Endothelial cell of umbilical vein (primary cell): ENCODE measurements around the gene SCNN1B. TPM values are rescaled to one million over a fixed set of nuclear protein-coding genes. Genes with fewer than 3 reads are reported as not detected.

Experiments
- BruUV-seq: library from RNA; stranded (reverse); fragments of 400-500 nt; replicated peaks from 2 replicates; lab custom pipeline; 2021; lab: Mats Ljungman, UMichigan
- CTCF ChIA-PET: fragments of 300-600, 350-600 bp; sonication (Branson Sonifier 250); formaldehyde crosslinking; loops from one replicate; lab custom pipeline; 2021; ENCODE audit warnings: antibody characterized with exemption, inconsistent platforms; lab: Charles Lee
- POLR2A ChIA-PET: fragments of 300-600, 350-600 bp; sonication (Branson Sonifier 250); formaldehyde crosslinking; loops from one replicate; lab custom pipeline; 2021; ENCODE audit warnings: antibody characterized with exemption, inconsistent platforms; lab: Charles Lee
- DNase-seq: peaks from one replicate; pipeline ENCODE4 v3.0.0-alpha.2; 2011; ENCODE audit warnings: low read depth, low spot score
- FAIRE-seq: peaks from 2 replicates; lab custom pipeline; 2011; peaks lifted over from hg19 to GRCh38; lab: Jason Lieb, UNC
- H2AFZ ChIP-seq: 2 replicates; pipeline ENCODE4 v1.6.0; 2012; ENCODE audit warnings: low read depth, low read length, control low read depth, inconsistent platforms
- H3K27ac ChIP-seq: 2 replicates; pipeline ENCODE4 v1.5.1; 2011; ENCODE audit warnings: low read depth, mild to moderate bottlenecking, control low read depth, low read length, moderate library complexity; ENCODE audit not compliant: insufficient read depth
- H3K27me3 ChIP-seq, 2 experiments: 2 replicates each; pipeline versions ENCODE4 v1.6.0 to v1.6.1; 2011; ENCODE audit warnings: low read length in 2 of 2, mixed read lengths in 1 of 2; ENCODE audit not compliant: control insufficient read depth in 2 of 2, insufficient read depth in 2 of 2
- H3K36me3 ChIP-seq, 2 experiments: 2 replicates in 1 of 2; 3 replicates in 1 of 2; pipeline ENCODE4 v1.5.1; 2011; ENCODE audit warnings: low read length in 2 of 2, mild to moderate bottlenecking in 1 of 2, moderate library complexity in 1 of 2; ENCODE audit not compliant: control insufficient read depth in 2 of 2, insufficient read depth in 2 of 2; ENCODE audit errors: extremely low read depth in 1 of 2
- H3K4me1 ChIP-seq: 3 replicates; pipeline ENCODE4 v1.5.1; 2011; ENCODE audit warnings: mild to moderate bottlenecking, low read length; ENCODE audit not compliant: control insufficient read depth, insufficient read depth; ENCODE audit errors: extremely low read depth
- H3K4me2 ChIP-seq: 2 replicates; pipeline ENCODE4 v1.6.1; 2011; ENCODE audit warnings: low read length, control low read depth, mixed read lengths; ENCODE audit not compliant: insufficient read depth
- H3K4me3 ChIP-seq, 3 experiments: fragments of 200-600 bp in 1 of 3; sonication (generic), shearing (Covaris generic) in 1 of 3; replicated peaks in 1 of 3; 2 replicates each; pipeline ENCODE4 v1.5.1; 2011 to 2016; ENCODE audit warnings: control low read depth in 3 of 3, low read length in 3 of 3, mild to moderate bottlenecking in 2 of 3, inconsistent platforms in 1 of 3, low read depth in 1 of 3, moderate library complexity in 1 of 3; ENCODE audit not compliant: insufficient read depth in 1 of 3
- H3K79me2 ChIP-seq: 2 replicates; pipeline ENCODE4 v1.6.0; 2012; ENCODE audit warnings: low read length, inconsistent platforms; ENCODE audit not compliant: control insufficient read depth, insufficient read depth
- H3K9ac ChIP-seq: replicated peaks from 2 replicates; pipeline ENCODE3; 2011; ENCODE audit warnings: low read length, control low read depth; ENCODE audit not compliant: insufficient read depth; ENCODE audit errors: extremely low read depth
- H3K9me1 ChIP-seq: replicated peaks from 3 replicates; pipeline ENCODE4 v1.6.0; 2011; ENCODE audit warnings: mild to moderate bottlenecking, low read length; ENCODE audit not compliant: control insufficient read depth, insufficient read depth; ENCODE audit errors: extremely low read depth
- H3K9me3 ChIP-seq: replicated peaks from 2 replicates; pipeline ENCODE4 v1.5.1; 2012; ENCODE audit warnings: low read length, inconsistent platforms; ENCODE audit not compliant: control insufficient read depth, insufficient read depth
- H4K20me1 ChIP-seq: replicated peaks from 2 replicates; pipeline ENCODE3; 2011; ENCODE audit warnings: mild to moderate bottlenecking, low read length; ENCODE audit not compliant: control insufficient read depth, insufficient read depth; ENCODE audit errors: extremely low read depth
- POLR2A ChIP-seq: IDR thresholded peaks from 2 replicates; pipeline ENCODE4 v1.6.1; 2012; ENCODE audit warnings: low read depth, mild to moderate bottlenecking, control low read depth, low read length
- dilution Hi-C: fragments of 300-500 bp; cut with MboI; formaldehyde crosslinking; loops from one replicate; pipeline ENCODE4 v1.15.0; 2019; ENCODE audit warnings: low sequenced_read_pairs; ENCODE audit not compliant: extremely low pct_ligation_motif_present
- intact Hi-C: fragments of 100-400 bp; cut with micrococcal nuclease; formaldehyde crosslinking; loops from one replicate; pipeline ENCODE4 v1.10.0; 2022
- polyA plus RNA-seq, 4 experiments: library from polyadenylated mRNA; depleted of rRNA in 3 of 4; stranded (reverse) in 3 of 4; unstranded in 1 of 4; fragments of >200 nt; gene quantifications; 2 replicates each; pipeline versions ENCODE4 v1.2.1 to v1.2.3, GENCODE V29; 2011 to 2012; ENCODE audit warnings: missing spikeins in 1 of 4
- total RNA-seq: library from RNA; stranded (reverse); gene quantifications from 2 replicates; pipeline ENCODE4 v1.2.3, GENCODE V29; 2021
- TF ChIP-seq, protein P1 (sequence below): IDR thresholded peaks from 2 replicates; pipeline ENCODE4 v1.6.1; 2011; ENCODE audit not compliant: insufficient read depth, insufficient read length

The SCNN1B gene
- total and polyA plus RNA-seq, 2 donors (not counting 3 experiments of a cell fraction or from before 2014, with no cell fraction given), result not detected

DNA sequence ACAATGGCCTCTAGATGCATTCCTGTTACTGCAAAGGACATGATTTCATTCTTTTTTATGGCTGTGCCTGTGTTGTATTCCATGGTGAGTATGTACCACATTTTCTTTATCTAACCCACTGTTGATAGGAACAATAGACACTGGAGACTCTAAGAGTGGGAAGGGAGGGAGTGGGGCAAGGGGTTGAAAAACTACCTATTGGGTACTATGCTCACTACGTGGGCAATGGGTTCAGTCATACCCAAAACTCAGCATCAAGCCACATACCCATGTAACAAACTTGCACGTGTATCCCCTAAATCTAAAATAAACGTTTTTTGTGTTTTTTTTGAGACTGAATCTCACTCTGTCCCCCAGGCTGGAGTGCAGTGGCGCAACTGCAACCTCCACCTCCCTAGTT lies 47.1 kb upstream of the SCNN1B start:
- TF ChIP-seq POLR2A, result no peak
- DNase-seq (no peak), FAIRE-seq (no peak)
- dilution Hi-C loops (no loop called here), intact Hi-C loops (no loop called here)
- Histone ChIP-seq H3K9me3 (no peaks in the 10 kb centered on the region), H2AFZ (no peak overlapping the region), H3K27me3 (no peaks in the 10 kb centered on the region), H3K4me1 (no peaks in the 10 kb centered on the region), H4K20me1 (no peaks in the 10 kb centered on the region), H3K9me1 (no peaks in the 10 kb centered on the region), H3K27ac (no peak overlapping the region), H3K79me2 (no peaks in the 10 kb centered on the region), H3K9ac (no peak overlapping the region), H3K36me3 (no peaks in the 10 kb centered on the region), H3K4me3 (no peak overlapping the region), H3K4me2 (no peak overlapping the region)
- ChIA-PET POLR2A (no interaction called here), CTCF (no interaction called here)
- BruUV-seq, result no TSS peak

- H3K27ac ChIP-seq, result no peak overlapping the region
Observed at GRCh38 chr16:23256440-23256839, 45.7 kb upstream of the SCNN1B start.

More at GRCh38 chr16:23256440-23256839, 45.7 kb upstream of the SCNN1B start:
- no peaks in the 10 kb centered on the region for H3K4me1 ChIP-seq
- DNase-seq, result no peak
- intact Hi-C loops, result no loop called here
- no peaks in the 10 kb centered on the region for H4K20me1 ChIP-seq
- H3K9me3 ChIP-seq, result no peaks in the 10 kb centered on the region
- dilution Hi-C loops, result no loop called here
- no peaks in the 10 kb centered on the region for H3K27me3 ChIP-seq
- H3K36me3 ChIP-seq, result no peaks in the 10 kb centered on the region
- ChIA-PET POLR2A (no interaction called here), CTCF (no interaction called here)
- no peak overlapping the region for H3K9ac ChIP-seq
- no peak for FAIRE-seq
- H3K4me3 ChIP-seq, result no peak overlapping the region
- no peaks in the 10 kb centered on the region for H3K79me2 ChIP-seq
- no peaks in the 10 kb centered on the region for H3K9me1 ChIP-seq
- BruUV-seq, result no TSS peak
- no peak overlapping the region for H2AFZ ChIP-seq
- H3K4me2 ChIP-seq, result no peak overlapping the region
- TF ChIP-seq, protein P1, sequence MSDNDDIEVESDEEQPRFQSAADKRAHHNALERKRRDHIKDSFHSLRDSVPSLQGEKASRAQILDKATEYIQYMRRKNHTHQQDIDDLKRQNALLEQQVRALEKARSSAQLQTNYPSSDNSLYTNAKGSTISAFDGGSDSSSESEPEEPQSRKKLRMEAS, result no peak
